DND-41 (cell line): Measurements from ENCODE around the gene SLC22A16.

Source experiments
- EZH2 ChIP-seq: IDR thresholded peaks from 3 replicates; pipeline ENCODE4 v1.6.1; 2012; ENCODE audit warnings: borderline replicate concordance, low read depth, mild to moderate bottlenecking, moderate library complexity, low read length, inconsistent platforms; ENCODE audit not compliant: severe bottlenecking
- TF ChIP-seq, protein P1 (sequence below): IDR thresholded peaks from 2 replicates; pipeline ENCODE4 v1.5.1; 2012; ENCODE audit warnings: borderline replicate concordance, low read length, moderate library complexity, mild to moderate bottlenecking; ENCODE audit not compliant: poor library complexity, severe bottlenecking; ENCODE audit errors: extremely low read depth

GRCh38 chr6:110387986-110388385, 88.4 kb downstream of the SLC22A16 start:
- TF ChIP-seq, protein P1, sequence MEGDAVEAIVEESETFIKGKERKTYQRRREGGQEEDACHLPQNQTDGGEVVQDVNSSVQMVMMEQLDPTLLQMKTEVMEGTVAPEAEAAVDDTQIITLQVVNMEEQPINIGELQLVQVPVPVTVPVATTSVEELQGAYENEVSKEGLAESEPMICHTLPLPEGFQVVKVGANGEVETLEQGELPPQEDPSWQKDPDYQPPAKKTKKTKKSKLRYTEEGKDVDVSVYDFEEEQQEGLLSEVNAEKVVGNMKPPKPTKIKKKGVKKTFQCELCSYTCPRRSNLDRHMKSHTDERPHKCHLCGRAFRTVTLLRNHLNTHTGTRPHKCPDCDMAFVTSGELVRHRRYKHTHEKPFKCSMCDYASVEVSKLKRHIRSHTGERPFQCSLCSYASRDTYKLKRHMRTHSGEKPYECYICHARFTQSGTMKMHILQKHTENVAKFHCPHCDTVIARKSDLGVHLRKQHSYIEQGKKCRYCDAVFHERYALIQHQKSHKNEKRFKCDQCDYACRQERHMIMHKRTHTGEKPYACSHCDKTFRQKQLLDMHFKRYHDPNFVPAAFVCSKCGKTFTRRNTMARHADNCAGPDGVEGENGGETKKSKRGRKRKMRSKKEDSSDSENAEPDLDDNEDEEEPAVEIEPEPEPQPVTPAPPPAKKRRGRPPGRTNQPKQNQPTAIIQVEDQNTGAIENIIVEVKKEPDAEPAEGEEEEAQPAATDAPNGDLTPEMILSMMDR = no peak
- no peak for TF ChIP-seq EZH2
